WTC11 (cell line): ENCODE results near the gene SH3RF2. TPM values are rescaled to one million over a fixed set of nuclear protein-coding genes. Genes with fewer than 3 reads are reported as not detected.

Source experiments
- ATAC-seq: fragments of 200-7000 bp; cut with Tn5 transposase; 2 replicates; pipeline ENCODE4 v1.10.0; 2021; ENCODE audit warnings: mild to moderate bottlenecking, moderate library complexity
- CTCF ChIA-PET: fragments of 300-600 bp; sonication (Branson Sonifier 250); formaldehyde crosslinking; loops from one replicate; lab custom pipeline; 2021; ENCODE audit warnings: antibody characterized with exemption; lab: Charles Lee
- POLR2A ChIA-PET: fragments of 350-600 bp; sonication (Branson Sonifier 250); formaldehyde crosslinking; loops from one replicate; lab custom pipeline; 2021; ENCODE audit warnings: antibody characterized with exemption; lab: Charles Lee
- DNase-seq: peaks from one replicate; pipeline ENCODE4 v3.0.0; 2021; ENCODE audit warnings: low spot score
- H3K27ac Mint-ChIP-seq: 2 replicates; pipeline ENCODE4 v1.8.0; 2021; ENCODE audit warnings: mixed read lengths
- H3K27me3 Mint-ChIP-seq: 2 replicates; pipeline ENCODE4 v1.8.0; 2021; ENCODE audit warnings: low read depth, mild to moderate bottlenecking, moderate library complexity, mixed read lengths
- H3K36me3 Mint-ChIP-seq: 2 replicates; pipeline ENCODE4 v1.8.0; 2021; ENCODE audit warnings: mixed read lengths
- H3K4me1 Mint-ChIP-seq: 2 replicates; pipeline ENCODE4 v1.8.0; 2022; ENCODE audit warnings: mixed read lengths
- H3K4me3 Mint-ChIP-seq: 2 replicates; pipeline ENCODE4 v1.8.0; 2021; ENCODE audit warnings: mild to moderate bottlenecking, moderate library complexity, mixed read lengths
- H3K9me3 Mint-ChIP-seq: 2 replicates; pipeline ENCODE4 v1.8.0; 2021; ENCODE audit warnings: mixed read lengths
- CBFB ChIP-seq: sonication (generic); formaldehyde crosslinking; IDR thresholded peaks from 2 replicates; pipeline ENCODE4 v1.8.1; 2022; ENCODE audit warnings: mild to moderate bottlenecking, low read depth, missing genetic modification reagents
- E2F4 ChIP-seq: sonication (generic); formaldehyde crosslinking; IDR thresholded peaks from 2 replicates; pipeline ENCODE4 v1.8.1; 2022; ENCODE audit warnings: low read depth, mild to moderate bottlenecking, moderate library complexity, missing genetic modification reagents, borderline replicate concordance
- EMX1 ChIP-seq: fragments of 250-450 bp; sonication (Bioruptor Pico); IDR thresholded peaks from 2 replicates; pipeline ENCODE4 v1.8.0; 2021; ENCODE audit warnings: mild to moderate bottlenecking
- IRF2 ChIP-seq: sonication (generic); formaldehyde crosslinking; IDR thresholded peaks from 2 replicates; pipeline ENCODE4 v1.8.0; 2022; ENCODE audit warnings: low read depth, missing genetic modification reagents, borderline replicate concordance
- TEAD1 ChIP-seq: sonication (generic); formaldehyde crosslinking; IDR thresholded peaks from 2 replicates; pipeline ENCODE4 v1.8.0; 2022; ENCODE audit warnings: mild to moderate bottlenecking, missing genetic modification reagents
- ZBTB21 ChIP-seq: sonication (generic); formaldehyde crosslinking; IDR thresholded peaks from 2 replicates; pipeline ENCODE4 v1.8.1; 2023; ENCODE audit warnings: mild to moderate bottlenecking, missing genetic modification reagents, borderline replicate concordance
- ZNF232 ChIP-seq: sonication (generic); formaldehyde crosslinking; IDR thresholded peaks from 2 replicates; pipeline ENCODE4 v1.8.0; 2022; ENCODE audit warnings: mild to moderate bottlenecking, missing genetic modification reagents
- total RNA-seq: library from RNA; stranded (reverse); gene quantifications from 3 replicates; pipeline ENCODE4 v1.2.3, GENCODE V29; 2021
- TF ChIP-seq, protein P1 (sequence below): sonication (generic); formaldehyde crosslinking; IDR thresholded peaks from 2 replicates; pipeline ENCODE4 v1.8.0; 2022; ENCODE audit warnings: missing genetic modification reagents
- TF ChIP-seq, protein P2 (sequence below): fragments of 200-600 bp; IDR thresholded peaks from 2 replicates; pipeline ENCODE4 v1.8.0; 2022; ENCODE audit warnings: antibody characterized with exemption
- TF ChIP-seq, protein P3 (sequence below): sonication (generic); formaldehyde crosslinking; IDR thresholded peaks from 2 replicates; pipeline ENCODE4 v1.8.1; 2023; ENCODE audit warnings: mild to moderate bottlenecking, missing genetic modification reagents, moderate library complexity
- TF ChIP-seq, protein P4 (sequence below): sonication (generic); formaldehyde crosslinking; IDR thresholded peaks from 2 replicates; pipeline ENCODE4 v1.8.1; 2022; ENCODE audit warnings: missing genetic modification reagents, borderline replicate concordance
- TF ChIP-seq, protein P5 (sequence below): fragments of 250-450 bp; sonication (Bioruptor Pico); IDR thresholded peaks from 2 replicates; pipeline ENCODE4 v1.9.0; 2021; ENCODE audit warnings: mild to moderate bottlenecking
- TF ChIP-seq, protein P6 (sequence below): sonication (generic); formaldehyde crosslinking; IDR thresholded peaks from 2 replicates; pipeline ENCODE4 v1.8.1; 2022; ENCODE audit warnings: mild to moderate bottlenecking, moderate library complexity, missing genetic modification reagents
- TF ChIP-seq, protein P7 (sequence below): fragments of 250-450 bp; sonication (Bioruptor Pico); IDR thresholded peaks from 2 replicates; pipeline ENCODE4 v1.9.0; 2021; ENCODE audit warnings: moderate library complexity, mild to moderate bottlenecking, inconsistent platforms, borderline replicate concordance

Gene SH3RF2
- total RNA-seq, 1 experiment from 2014 or later, result 0.83 TPM

DNA sequence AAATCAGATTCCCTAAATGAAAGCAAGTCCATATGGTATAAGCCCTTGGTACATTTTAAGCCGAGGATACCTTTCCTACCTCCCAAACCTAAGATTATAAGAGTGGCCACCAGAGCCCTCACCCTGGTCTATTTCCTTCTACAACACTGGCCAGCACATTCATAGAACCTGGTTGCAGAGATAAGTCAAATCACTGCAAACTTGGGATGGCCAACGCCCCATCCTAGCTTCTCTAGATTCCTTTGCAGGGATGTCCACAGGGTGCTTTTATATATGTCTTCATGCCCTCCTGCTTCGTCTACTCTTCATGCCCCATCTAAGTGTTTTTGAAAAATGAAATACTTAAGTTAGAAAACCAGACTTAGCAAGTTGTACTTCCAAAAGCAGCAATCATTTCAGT, 41.8 kb downstream of the SH3RF2 start:
- DNase-seq (no peak), ATAC-seq (no peak)
- H3K9me3 Mint-ChIP-seq, result peaks cover 13% of the 10 kb centered on the region
- no peaks in the 10 kb centered on the region for H3K27me3 Mint-ChIP-seq
- TF ChIP-seq, protein P1, sequence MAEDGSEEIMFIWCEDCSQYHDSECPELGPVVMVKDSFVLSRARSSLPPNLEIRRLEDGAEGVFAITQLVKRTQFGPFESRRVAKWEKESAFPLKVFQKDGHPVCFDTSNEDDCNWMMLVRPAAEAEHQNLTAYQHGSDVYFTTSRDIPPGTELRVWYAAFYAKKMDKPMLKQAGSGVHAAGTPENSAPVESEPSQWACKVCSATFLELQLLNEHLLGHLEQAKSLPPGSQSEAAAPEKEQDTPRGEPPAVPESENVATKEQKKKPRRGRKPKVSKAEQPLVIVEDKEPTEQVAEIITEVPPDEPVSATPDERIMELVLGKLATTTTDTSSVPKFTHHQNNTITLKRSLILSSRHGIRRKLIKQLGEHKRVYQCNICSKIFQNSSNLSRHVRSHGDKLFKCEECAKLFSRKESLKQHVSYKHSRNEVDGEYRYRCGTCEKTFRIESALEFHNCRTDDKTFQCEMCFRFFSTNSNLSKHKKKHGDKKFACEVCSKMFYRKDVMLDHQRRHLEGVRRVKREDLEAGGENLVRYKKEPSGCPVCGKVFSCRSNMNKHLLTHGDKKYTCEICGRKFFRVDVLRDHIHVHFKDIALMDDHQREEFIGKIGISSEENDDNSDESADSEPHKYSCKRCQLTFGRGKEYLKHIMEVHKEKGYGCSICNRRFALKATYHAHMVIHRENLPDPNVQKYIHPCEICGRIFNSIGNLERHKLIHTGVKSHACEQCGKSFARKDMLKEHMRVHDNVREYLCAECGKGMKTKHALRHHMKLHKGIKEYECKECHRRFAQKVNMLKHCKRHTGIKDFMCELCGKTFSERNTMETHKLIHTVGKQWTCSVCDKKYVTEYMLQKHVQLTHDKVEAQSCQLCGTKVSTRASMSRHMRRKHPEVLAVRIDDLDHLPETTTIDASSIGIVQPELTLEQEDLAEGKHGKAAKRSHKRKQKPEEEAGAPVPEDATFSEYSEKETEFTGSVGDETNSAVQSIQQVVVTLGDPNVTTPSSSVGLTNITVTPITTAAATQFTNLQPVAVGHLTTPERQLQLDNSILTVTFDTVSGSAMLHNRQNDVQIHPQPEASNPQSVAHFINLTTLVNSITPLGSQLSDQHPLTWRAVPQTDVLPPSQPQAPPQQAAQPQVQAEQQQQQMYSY (CRISPR knock-in tag), result no peak
- TF ChIP-seq, protein P2, sequence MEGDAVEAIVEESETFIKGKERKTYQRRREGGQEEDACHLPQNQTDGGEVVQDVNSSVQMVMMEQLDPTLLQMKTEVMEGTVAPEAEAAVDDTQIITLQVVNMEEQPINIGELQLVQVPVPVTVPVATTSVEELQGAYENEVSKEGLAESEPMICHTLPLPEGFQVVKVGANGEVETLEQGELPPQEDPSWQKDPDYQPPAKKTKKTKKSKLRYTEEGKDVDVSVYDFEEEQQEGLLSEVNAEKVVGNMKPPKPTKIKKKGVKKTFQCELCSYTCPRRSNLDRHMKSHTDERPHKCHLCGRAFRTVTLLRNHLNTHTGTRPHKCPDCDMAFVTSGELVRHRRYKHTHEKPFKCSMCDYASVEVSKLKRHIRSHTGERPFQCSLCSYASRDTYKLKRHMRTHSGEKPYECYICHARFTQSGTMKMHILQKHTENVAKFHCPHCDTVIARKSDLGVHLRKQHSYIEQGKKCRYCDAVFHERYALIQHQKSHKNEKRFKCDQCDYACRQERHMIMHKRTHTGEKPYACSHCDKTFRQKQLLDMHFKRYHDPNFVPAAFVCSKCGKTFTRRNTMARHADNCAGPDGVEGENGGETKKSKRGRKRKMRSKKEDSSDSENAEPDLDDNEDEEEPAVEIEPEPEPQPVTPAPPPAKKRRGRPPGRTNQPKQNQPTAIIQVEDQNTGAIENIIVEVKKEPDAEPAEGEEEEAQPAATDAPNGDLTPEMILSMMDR, result no peak
- TF ChIP-seq E2F4 (no peak), IRF2 (CRISPR knock-in tag) (no peak), EMX1 (CRISPR knock-in tag) (no peak), CBFB (CRISPR knock-in tag) (no peak)
- TF ChIP-seq, protein P3, sequence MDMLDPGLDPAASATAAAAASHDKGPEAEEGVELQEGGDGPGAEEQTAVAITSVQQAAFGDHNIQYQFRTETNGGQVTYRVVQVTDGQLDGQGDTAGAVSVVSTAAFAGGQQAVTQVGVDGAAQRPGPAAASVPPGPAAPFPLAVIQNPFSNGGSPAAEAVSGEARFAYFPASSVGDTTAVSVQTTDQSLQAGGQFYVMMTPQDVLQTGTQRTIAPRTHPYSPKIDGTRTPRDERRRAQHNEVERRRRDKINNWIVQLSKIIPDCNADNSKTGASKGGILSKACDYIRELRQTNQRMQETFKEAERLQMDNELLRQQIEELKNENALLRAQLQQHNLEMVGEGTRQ (CRISPR knock-in tag), result no peak
- TF ChIP-seq, protein P4, sequence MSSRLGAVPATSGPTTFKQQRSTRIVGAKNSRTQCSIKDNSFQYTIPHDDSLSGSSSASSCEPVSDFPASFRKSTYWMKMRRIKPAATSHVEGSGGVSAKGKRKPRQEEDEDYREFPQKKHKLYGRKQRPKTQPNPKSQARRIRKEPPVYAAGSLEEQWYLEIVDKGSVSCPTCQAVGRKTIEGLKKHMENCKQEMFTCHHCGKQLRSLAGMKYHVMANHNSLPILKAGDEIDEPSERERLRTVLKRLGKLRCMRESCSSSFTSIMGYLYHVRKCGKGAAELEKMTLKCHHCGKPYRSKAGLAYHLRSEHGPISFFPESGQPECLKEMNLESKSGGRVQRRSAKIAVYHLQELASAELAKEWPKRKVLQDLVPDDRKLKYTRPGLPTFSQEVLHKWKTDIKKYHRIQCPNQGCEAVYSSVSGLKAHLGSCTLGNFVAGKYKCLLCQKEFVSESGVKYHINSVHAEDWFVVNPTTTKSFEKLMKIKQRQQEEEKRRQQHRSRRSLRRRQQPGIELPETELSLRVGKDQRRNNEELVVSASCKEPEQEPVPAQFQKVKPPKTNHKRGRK (CRISPR knock-in tag), result no peak
- TF ChIP-seq, protein P5, sequence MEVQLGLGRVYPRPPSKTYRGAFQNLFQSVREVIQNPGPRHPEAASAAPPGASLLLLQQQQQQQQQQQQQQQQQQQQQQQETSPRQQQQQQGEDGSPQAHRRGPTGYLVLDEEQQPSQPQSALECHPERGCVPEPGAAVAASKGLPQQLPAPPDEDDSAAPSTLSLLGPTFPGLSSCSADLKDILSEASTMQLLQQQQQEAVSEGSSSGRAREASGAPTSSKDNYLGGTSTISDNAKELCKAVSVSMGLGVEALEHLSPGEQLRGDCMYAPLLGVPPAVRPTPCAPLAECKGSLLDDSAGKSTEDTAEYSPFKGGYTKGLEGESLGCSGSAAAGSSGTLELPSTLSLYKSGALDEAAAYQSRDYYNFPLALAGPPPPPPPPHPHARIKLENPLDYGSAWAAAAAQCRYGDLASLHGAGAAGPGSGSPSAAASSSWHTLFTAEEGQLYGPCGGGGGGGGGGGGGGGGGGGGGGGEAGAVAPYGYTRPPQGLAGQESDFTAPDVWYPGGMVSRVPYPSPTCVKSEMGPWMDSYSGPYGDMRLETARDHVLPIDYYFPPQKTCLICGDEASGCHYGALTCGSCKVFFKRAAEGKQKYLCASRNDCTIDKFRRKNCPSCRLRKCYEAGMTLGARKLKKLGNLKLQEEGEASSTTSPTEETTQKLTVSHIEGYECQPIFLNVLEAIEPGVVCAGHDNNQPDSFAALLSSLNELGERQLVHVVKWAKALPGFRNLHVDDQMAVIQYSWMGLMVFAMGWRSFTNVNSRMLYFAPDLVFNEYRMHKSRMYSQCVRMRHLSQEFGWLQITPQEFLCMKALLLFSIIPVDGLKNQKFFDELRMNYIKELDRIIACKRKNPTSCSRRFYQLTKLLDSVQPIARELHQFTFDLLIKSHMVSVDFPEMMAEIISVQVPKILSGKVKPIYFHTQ (CRISPR knock-in tag), result no peak
- TF ChIP-seq, protein P6, sequence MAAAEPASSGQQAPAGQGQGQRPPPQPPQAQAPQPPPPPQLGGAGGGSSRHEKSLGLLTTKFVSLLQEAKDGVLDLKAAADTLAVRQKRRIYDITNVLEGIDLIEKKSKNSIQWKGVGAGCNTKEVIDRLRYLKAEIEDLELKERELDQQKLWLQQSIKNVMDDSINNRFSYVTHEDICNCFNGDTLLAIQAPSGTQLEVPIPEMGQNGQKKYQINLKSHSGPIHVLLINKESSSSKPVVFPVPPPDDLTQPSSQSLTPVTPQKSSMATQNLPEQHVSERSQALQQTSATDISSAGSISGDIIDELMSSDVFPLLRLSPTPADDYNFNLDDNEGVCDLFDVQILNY (CRISPR knock-in tag), result no peak
- no peaks in the 10 kb centered on the region for H3K36me3 Mint-ChIP-seq
- no peak overlapping the region for H3K27ac Mint-ChIP-seq
- ChIA-PET CTCF (no interaction called here), POLR2A (no interaction called here)
- peaks cover 9% of the 10 kb centered on the region for H3K4me1 Mint-ChIP-seq
- no peak overlapping the region for H3K4me3 Mint-ChIP-seq

- CTCF ChIA-PET, result no interaction called here
- Mint-ChIP-seq H3K9me3 (peaks cover 10% of the 10 kb centered on the region), H3K27ac (no peak overlapping the region), H3K36me3 (no peaks in the 10 kb centered on the region), H3K4me3 (no peak overlapping the region), H3K27me3 (no peaks in the 10 kb centered on the region), H3K4me1 (peaks cover 9% of the 10 kb centered on the region)
- ATAC-seq (no peak), DNase-seq (no peak)
- POLR2A ChIA-PET, result no interaction called here
- TF ChIP-seq, protein P7, sequence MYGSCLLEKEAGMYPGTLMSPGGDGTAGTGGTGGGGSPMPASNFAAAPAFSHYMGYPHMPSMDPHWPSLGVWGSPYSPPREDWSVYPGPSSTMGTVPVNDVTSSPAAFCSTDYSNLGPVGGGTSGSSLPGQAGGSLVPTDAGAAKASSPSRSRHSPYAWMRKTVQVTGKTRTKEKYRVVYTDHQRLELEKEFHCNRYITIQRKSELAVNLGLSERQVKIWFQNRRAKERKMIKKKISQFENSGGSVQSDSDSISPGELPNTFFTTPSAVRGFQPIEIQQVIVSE (CRISPR knock-in tag), result no peak
- no peak for TF ChIP-seq ZBTB21 (CRISPR knock-in tag)
- TF ChIP-seq, protein P1 (CRISPR knock-in tag), result no peak
- TF ChIP-seq TEAD1 (CRISPR knock-in tag), result no peak
- no peak for TF ChIP-seq ZNF232 (CRISPR knock-in tag)
Measured at GRCh38 chr5:145978708-145979107, 42.3 kb downstream of the SH3RF2 start.
